ENCODE measurements around the gene HSPG2. TPM values are rescaled to one million over a fixed set of nuclear protein-coding genes. Genes with fewer than 3 reads are reported as not detected.
A peak's percentile ranks its signal among the peaks of the same experiment; 100 is the strongest.
"Not testable (repeated sequence)": the region's sequence is repeated elsewhere in the genome, so short reads cannot be mapped to it uniquely, and the experiment has no call there.

Gene HSPG2
- total and polyA plus RNA-seq, 12 donors, result 38.7 to 558 (median 273) TPM

- Histone ChIP-seq H3K36me3 (replicated peaks in 1 of 2) (no peaks in the 10 kb centered on the region), H3K27me3 (no peaks in the 10 kb centered on the region), H3K27ac (peak overlapping the region; percentile 54 to 87 (median 74)), H3K4me1 (replicated peaks in 1 of 2) (peaks cover 59 to 81% of the 10 kb centered on the region in 2 donors), H3K4me3 (no peak overlapping the region), H3K9me3 (replicated peaks in 1 of 3) (no peaks in the 10 kb centered on the region)
- WGBS, 4 donors, result 28 to 47% (median 29%) methylated on average over 8 to 9 of the region's 9 CpGs
- intact Hi-C loops (cut with DNase I), result no loop called here
- no peak for TF ChIP-seq POLR2A (IDR thresholded peaks at IDR 0.05)
- TF ChIP-seq, protein P1, sequence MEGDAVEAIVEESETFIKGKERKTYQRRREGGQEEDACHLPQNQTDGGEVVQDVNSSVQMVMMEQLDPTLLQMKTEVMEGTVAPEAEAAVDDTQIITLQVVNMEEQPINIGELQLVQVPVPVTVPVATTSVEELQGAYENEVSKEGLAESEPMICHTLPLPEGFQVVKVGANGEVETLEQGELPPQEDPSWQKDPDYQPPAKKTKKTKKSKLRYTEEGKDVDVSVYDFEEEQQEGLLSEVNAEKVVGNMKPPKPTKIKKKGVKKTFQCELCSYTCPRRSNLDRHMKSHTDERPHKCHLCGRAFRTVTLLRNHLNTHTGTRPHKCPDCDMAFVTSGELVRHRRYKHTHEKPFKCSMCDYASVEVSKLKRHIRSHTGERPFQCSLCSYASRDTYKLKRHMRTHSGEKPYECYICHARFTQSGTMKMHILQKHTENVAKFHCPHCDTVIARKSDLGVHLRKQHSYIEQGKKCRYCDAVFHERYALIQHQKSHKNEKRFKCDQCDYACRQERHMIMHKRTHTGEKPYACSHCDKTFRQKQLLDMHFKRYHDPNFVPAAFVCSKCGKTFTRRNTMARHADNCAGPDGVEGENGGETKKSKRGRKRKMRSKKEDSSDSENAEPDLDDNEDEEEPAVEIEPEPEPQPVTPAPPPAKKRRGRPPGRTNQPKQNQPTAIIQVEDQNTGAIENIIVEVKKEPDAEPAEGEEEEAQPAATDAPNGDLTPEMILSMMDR (IDR thresholded peaks at IDR 0.05), result peak in 1 of 6 experiments; percentile 6
- peak in 6 of 7 donors; percentile 54 to 73 (median 66) for DNase-seq
These were observed 27.2 kb downstream of the HSPG2 start for GRCh38 chr1:21909787-21910503.

DNA sequence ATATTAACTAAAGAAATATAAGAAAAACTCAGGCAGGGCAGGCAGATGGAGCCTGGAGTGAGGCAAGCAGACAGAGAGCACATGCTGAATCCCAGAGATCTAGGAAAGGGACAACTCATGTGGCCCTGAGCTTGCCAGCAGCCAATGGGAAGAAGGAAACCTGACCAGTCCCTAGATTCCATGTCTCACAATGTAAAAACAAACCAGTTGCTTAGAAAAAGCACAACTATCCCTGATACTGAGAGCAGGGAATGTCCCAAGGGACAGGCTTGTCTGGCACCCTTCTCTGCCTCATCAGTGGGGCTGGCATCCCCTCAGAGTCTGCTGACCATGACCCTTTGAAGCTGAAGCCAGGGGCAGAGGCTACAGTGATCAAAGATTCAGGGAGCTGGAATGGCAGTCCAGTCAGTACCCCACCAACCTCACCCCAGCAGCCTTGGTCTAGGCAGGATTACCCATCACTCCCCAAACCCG is 27.8 kb downstream of the HSPG2 start:
- Histone ChIP-seq H3K27me3 (no peaks in the 10 kb centered on the region), H3K4me3 (no peak overlapping the region), H3K36me3 (replicated peaks in 1 of 2) (no peaks in the 10 kb centered on the region), H3K9me3 (replicated peaks in 1 of 3) (no peaks in the 10 kb centered on the region), H3K4me1 (replicated peaks in 1 of 2) (peaks cover 53 to 79% of the 10 kb centered on the region in 2 donors), H3K27ac (peak overlapping the region; percentile 54 to 87 (median 74))
- 7 to 50% (median 8%) methylated on average over 1 of the region's 1 CpG; no CpG with 5 or more reads in 1 of the 4 donors for WGBS, 4 donors
- intact Hi-C loops (cut with DNase I), result no loop called here
- TF ChIP-seq POLR2A (IDR thresholded peaks at IDR 0.05), result no peak
- TF ChIP-seq, protein P1 (IDR thresholded peaks at IDR 0.05), result no peak
- peak in 5 of 7 donors; percentile 66 to 74 (median 72) for DNase-seq

GRCh38 chr1:21907737-21908534 is 29.2 kb downstream of the HSPG2 start:
- H3K27me3 ChIP-seq; intact Hi-C loops (cut with DNase I); H3K36me3 ChIP-seq (replicated peaks in 1 of 2); DNase-seq; H3K9me3 ChIP-seq (replicated peaks in 1 of 3); H3K4me3 ChIP-seq: not testable (repeated sequence)
- Histone ChIP-seq H3K27ac (peak overlapping the region in 3 of 5 donors; percentile 28 to 87 (median 79)), H3K4me1 (replicated peaks in 1 of 2) (peaks cover 39 to 74% of the 10 kb centered on the region in 2 donors)
- WGBS, 4 donors, result 81 to 85% (median 85%) methylated on average over 19 of the region's 19 CpGs

- Histone ChIP-seq H3K27ac (peak overlapping the region in 4 of 5 donors; percentile 28 to 79 (median 53)), H3K4me3 (no peak overlapping the region), H3K9me3 (replicated peaks in 1 of 3) (no peaks in the 10 kb centered on the region), H3K36me3 (replicated peaks in 1 of 2) (no peaks in the 10 kb centered on the region), H3K27me3 (no peaks in the 10 kb centered on the region), H3K4me1 (replicated peaks in 1 of 2) (peaks cover 31 to 74% of the 10 kb centered on the region in 2 donors)
- TF ChIP-seq, protein P1 (IDR thresholded peaks at IDR 0.05), result no peak
- no peak for TF ChIP-seq POLR2A (IDR thresholded peaks at IDR 0.05)
- DNase-seq, result no peak
- intact Hi-C loops (cut with DNase I), result no loop called here
- 79 to 94% (median 85%) methylated on average over 3 to 9 of the region's 9 CpGs for WGBS, 4 donors
These were observed 30.1 kb downstream of the HSPG2 start for GRCh38 chr1:21907079-21907418.
